ENCODE measurements around the gene ZNF324B. TPM values are rescaled to one million over a fixed set of nuclear protein-coding genes. Genes with fewer than 3 reads are reported as not detected.

Gene ZNF324B
- 6.8 and 9.4 TPM in 2 replicates for total RNA-seq

DNA sequence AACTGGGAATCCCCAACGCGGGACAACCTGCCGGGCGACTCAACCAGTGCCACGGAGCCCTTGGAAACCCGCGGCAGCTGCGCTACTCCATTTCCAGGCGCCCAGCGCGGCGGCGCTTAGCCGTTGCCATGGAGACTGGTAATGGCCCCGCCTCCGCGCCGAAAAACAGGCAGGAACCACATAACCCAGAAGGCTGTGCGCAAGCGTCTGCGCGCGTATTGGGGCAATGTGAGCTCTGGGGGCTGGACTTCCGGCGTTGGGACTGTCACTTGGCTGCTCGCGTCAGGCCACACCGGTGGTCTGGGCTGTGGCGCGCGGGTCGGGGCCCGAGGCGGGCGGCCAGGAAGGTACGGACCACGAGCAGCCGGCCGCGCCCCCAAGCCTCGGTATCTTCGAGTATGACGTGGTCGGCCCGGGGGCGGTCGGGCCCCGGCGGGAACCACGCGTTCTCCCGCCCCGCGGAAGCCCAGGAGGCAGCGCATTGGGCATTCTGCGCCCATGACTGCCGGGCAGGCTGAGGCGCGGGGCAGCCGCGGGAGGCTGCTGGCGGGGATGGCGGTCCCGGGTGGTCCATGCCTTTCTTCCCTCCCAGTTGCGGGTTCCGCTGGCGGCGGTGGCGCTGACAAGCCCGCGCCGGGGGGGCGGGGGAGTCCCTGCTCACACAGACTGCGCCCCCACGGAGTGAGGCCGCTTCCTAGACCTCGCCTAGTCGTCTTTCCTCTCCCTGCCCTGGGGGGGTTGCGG lies at the start of gene ZNF324B:
ZNF324B (plus strand) TSS at position 265 of the 744 bp plus-strand sequence. CDS start 2,080 bp downstream, outside the sequence.

DNA sequence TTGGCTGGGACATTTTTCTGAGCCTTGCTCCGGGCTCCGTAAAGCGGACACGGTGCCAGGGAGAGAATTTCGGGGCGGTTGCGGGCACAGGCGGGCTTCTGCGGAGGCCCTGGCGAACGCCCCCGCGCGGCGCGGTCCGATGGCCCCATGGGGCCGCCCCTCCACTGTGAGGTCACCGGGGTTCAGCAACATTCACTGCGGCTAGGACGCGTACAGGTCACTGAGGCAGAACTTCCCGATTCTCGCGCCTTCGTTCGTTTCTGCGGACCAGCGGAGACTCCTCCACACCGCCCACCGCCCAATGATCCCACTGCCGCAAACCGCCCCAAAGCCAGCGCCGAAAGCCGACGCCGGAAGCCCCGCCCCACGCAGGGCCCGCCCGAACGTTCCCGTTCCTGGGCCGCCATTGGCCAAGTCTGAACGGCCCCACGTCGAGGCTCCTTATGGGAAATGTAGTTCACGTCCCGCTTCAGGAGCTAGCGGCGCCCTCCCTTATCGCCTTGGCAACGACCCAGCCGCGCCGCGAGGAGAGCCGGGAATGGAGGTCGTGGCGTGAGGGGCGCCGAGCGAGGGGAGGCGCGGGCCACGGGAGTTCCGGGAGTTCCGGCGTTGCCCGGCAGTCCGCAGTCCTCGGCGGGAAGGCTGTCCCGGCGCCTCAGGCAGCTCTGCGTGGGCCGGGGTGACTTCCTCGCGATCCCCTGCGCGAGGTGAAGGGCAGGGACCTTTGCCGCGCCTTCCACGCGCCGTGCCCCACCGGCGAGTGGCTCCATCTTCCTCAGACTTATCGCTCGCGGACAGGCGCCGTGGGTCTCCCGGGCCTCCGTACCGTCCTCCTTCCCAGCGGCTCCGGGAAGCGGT lies 43.0 kb upstream of the ZNF324B start, which contains the start of gene ZNF584:
ZNF584 (plus strand) TSS at position 498 of the 858 bp plus-strand sequence. CDS start 499 bp downstream, outside the sequence.

DNA sequence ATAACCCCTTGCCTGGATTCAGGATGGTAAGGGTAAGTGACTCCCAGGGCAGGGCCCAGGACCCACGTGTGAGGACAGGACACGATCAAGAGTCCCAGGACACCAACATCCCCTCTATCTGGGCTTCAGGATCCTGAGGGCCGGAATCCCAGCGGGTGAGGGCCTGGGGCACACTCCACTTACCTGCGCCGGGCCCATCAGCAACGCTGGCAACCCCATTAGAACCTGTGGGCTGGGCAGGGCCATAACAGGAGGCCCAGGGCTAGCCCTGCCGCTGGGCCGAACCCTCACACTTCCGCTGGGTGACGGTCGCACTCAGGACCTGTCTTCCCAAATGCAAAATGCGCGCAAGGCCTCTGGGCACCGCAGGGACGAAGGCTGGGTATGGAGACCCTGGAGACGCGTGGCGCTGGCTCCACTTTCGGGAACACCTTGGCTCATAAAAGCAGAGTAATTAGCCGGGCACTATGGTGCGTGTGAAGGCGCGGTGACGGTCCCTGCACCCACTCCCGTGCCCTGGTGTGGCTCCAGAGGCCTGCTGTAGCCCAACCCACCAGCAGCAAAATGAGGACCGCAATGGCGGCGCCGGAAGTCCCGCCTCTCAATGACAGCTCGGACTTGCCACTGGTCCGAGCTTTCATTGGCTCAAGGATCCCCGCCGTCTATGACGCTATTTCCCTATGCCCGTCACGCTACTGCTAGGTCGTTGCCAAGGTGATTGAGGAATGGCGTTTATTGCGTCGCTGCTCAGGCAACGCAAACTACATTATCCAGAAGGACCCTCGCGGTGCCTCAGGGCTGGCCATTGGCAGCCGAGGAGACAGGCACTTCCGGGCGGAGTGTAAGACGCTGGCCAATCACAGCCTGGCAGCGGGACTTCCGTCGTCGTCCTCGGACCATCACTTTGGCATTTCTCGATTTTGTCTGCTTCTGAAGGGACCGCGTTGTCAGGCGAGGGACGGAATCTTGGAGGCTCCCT lies 11.6 kb upstream of the ZNF324B start, which contains the start of gene ZNF132:
ZNF132 (minus strand) TSS at position 578 of the 979 bp plus-strand sequence; CDS start at position 246, 332 bp downstream.

DNA sequence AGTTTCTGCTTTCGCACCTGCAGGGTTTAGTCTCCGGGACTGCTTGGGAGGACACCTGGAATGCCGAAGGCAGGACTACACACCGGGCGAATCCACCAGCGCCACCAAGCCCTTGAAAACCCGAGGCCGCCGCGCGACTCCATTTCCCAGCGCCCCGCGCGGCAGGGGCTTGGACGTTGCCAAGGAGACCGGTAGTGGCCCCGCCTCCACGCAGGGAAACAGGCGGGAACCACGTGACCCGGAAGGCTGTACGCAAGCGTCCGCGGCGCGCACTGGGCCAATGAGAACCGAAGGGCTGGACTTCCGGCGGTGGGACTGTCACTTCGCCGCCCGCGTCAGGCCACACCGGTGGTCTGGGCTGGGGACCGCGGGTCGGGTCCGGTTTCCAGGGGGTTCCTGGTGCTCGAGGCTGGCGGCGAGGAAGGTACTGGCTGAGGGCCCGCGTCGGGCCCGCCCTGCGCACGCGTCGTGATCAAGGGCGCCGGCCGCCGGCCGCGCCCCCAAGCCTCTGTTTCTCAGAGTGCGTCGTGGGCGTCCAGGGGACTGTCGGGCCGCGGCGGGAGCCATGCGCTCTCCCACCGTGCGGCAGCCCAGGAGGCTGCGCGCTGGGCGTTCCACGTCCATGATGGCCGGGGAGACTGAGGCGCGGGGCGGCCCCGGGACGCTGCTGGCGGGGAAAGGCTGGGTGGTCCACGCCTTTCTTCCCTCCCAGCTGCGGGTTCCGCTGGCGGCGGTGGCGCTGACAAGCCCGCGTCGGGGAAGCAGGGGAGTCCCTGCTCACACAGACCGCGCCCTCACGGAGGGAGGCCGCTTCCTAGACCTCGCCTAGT lies 15.6 kb downstream of the ZNF324B start, which contains the start of gene ZNF324:
ZNF324 (plus strand) TSS at position 321 of the 830 bp plus-strand sequence. CDS start 2,106 bp downstream, outside the sequence.

DNA sequence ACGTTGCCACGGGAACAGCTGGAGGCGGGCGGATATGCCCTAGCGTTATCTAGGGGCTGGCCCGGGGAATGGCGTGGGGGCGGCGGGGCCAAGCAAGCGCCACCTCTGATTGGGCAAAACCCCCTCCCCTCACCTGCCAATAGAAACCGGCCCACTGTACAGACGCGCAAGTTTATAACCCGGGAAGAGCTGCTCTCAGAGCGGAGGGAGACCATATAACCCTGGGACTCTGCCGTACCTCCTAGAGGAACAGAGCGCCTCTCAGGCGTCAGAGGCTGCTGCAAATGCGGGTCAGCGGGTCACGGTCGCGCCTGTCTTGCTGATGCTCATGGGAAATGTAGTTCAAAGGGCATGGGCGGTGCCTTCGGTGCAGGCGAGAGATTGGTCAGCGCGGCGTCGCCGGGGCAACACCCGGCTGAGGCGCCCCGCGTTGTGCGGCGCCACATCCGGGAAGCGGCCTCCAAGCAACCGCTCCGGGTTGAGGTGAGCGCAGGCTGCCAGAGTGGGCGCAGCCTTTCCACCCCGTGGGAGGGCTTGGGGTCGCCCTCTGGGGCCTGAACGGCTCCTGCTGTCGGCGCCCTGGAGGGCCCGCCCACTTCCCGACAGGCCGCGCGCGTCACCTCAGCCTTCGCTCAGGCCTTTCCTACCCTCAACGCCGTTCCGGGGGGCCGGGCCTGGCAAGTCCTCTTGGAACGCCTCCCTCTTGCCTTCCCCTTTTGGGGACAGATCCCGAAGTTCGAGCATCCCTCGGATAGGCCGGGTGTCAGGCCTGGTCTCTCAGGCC lies 24.5 kb downstream of the ZNF324B start, which contains the start of gene ZNF446:
ZNF446 (plus strand) TSS at position 639 of the 784 bp plus-strand sequence. CDS start 867 bp downstream, outside the sequence.

Other genes starting within 250 kb of the ZNF324B start
- 58.1 and 95.7 TPM in 2 replicates for gene ZNF544, start 222.7 kb upstream of the ZNF324B start, total RNA-seq
- 3.3 and 3.6 TPM in 2 replicates for gene ZNF8, start 172.7 kb upstream of the ZNF324B start, total RNA-seq
- gene ERVK3-1, start 146.2 kb upstream of the ZNF324B start, total RNA-seq = 21.4 and 31.2 TPM in 2 replicates
- 2.1 and 2.3 TPM in 2 replicates for gene ZSCAN22, start 124.6 kb upstream of the ZNF324B start, total RNA-seq
- 3.6 and 6.2 TPM in 2 replicates for gene A1BG, start 98.1 kb upstream of the ZNF324B start, total RNA-seq
- 0.65 and 1.4 TPM in 2 replicates for gene ZNF497, start 88.9 kb upstream of the ZNF324B start, total RNA-seq
- 1.2 and 2.9 TPM in 2 replicates for gene ZNF837, start 70.6 kb upstream of the ZNF324B start, total RNA-seq
- 1,884 and 2,690 TPM in 2 replicates for gene RPS5, start 64.4 kb upstream of the ZNF324B start, total RNA-seq
- not detected in 2 replicates for gene RNF225, start 56.0 kb upstream of the ZNF324B start, total RNA-seq
- gene ZNF584, start 43.0 kb upstream of the ZNF324B start, total RNA-seq = 10.8 and 15.3 TPM in 2 replicates
- 5.5 and 7.8 TPM in 2 replicates for gene ZNF132, start 11.5 kb upstream of the ZNF324B start, total RNA-seq
- 11.4 and 13.7 TPM in 2 replicates for gene ZNF324, start 15.5 kb downstream of the ZNF324B start, total RNA-seq
- gene ZNF446, start 24.7 kb downstream of the ZNF324B start, total RNA-seq = 4.3 and 4.9 TPM in 2 replicates
- gene SLC27A5, start 60.4 kb downstream of the ZNF324B start, total RNA-seq = 5.3 and 5.5 TPM in 2 replicates
- gene ZBTB45, start 68.2 kb downstream of the ZNF324B start, total RNA-seq = 5.2 and 5.9 TPM in 2 replicates
- gene TRIM28, start 92.4 kb downstream of the ZNF324B start, total RNA-seq = 286 and 350 TPM in 2 replicates
- gene CHMP2A, start 103.5 kb downstream of the ZNF324B start, total RNA-seq = 98.6 and 119 TPM in 2 replicates
- 95.1 and 95.5 TPM in 2 replicates for gene UBE2M, start 107.0 kb downstream of the ZNF324B start, total RNA-seq
- gene MZF1, start 121.7 kb downstream of the ZNF324B start, total RNA-seq = 7.9 and 9.4 TPM in 2 replicates

Data from epithelial cell of umbilical artery (primary cell).